ENCODE data around the gene NOS2. TPM values are rescaled to one million over a fixed set of nuclear protein-coding genes. Genes with fewer than 3 reads are reported as not detected.
A peak's percentile ranks its signal among the peaks of the same experiment; 100 is the strongest.

The NOS2 gene
- total RNA-seq, 2 donors from 2014 or later = 0.26 to 0.33 TPM

GRCh38 chr17:27818401-27819105, 18.2 kb upstream of the NOS2 start:
- no peak overlapping the region for H3K4me3 ChIP-seq
- DNase-seq (no peak), ATAC-seq (no peak)
- H3K27me3 ChIP-seq = no peaks in the 10 kb centered on the region
- intact Hi-C loops (cut with DNase I) = no loop called here
- TF ChIP-seq CTCF (IDR thresholded peaks at IDR 0.05) (no peak), POLR2A (IDR thresholded peaks at IDR 0.05) (no peak)
- H3K9me3 ChIP-seq = no peaks in the 10 kb centered on the region
- H3K27ac ChIP-seq = no peak overlapping the region
- H3K4me1 ChIP-seq = no peaks in the 10 kb centered on the region
- 70 to 71% methylated on average over 7 of the region's 7 CpGs for WGBS, 2 donors
- H3K36me3 ChIP-seq (replicated peaks in 1 of 2; ENCODE audit: insufficient read depth in 1 of 2, low read depth in 2 of 2) = no peaks in the 10 kb centered on the region

GRCh38 chr17:27817731-27818130, 17.4 kb upstream of the NOS2 start:
- ATAC-seq = no peak
- 60 to 67% methylated on average over 1 of the region's 1 CpG for WGBS, 2 donors
- intact Hi-C loops (cut with DNase I) = no loop called here
- Histone ChIP-seq H3K27ac (no peak overlapping the region), H3K4me3 (no peak overlapping the region), H3K4me1 (no peaks in the 10 kb centered on the region), H3K36me3 (replicated peaks in 1 of 2; ENCODE audit: insufficient read depth in 1 of 2, low read depth in 2 of 2) (no peaks in the 10 kb centered on the region), H3K9me3 (no peaks in the 10 kb centered on the region), H3K27me3 (no peaks in the 10 kb centered on the region)
- DNase-seq = no peak
- no peak for TF ChIP-seq CTCF (IDR thresholded peaks at IDR 0.05)
- no peak for TF ChIP-seq POLR2A (IDR thresholded peaks at IDR 0.05)

- WGBS, 2 donors = 83 to 90% methylated on average over 3 of the region's 3 CpGs
- Histone ChIP-seq H3K4me1 (peaks cover 2% of the 10 kb centered on the region), H3K4me3 (no peak overlapping the region), H3K9me3 (no peaks in the 10 kb centered on the region), H3K36me3 (replicated peaks in 1 of 2; ENCODE audit: insufficient read depth in 1 of 2, low read depth in 2 of 2) (no peaks in the 10 kb centered on the region), H3K27me3 (no peaks in the 10 kb centered on the region), H3K27ac (no peak overlapping the region)
- DNase-seq (no peak), ATAC-seq (no peak)
- intact Hi-C loops (cut with DNase I) = no loop called here
- TF ChIP-seq CTCF (IDR thresholded peaks at IDR 0.05) (no peak), POLR2A (IDR thresholded peaks at IDR 0.05) (no peak)
Observed at GRCh38 chr17:27816946-27817345, 16.6 kb upstream of the NOS2 start.

GRCh38 chr17:27811961-27812360, 11.6 kb upstream of the NOS2 start:
- peak; percentile 68 for ATAC-seq
- 67% methylated on average over 5 to 6 of the region's 6 CpGs for WGBS, 2 donors

More at GRCh38 chr17:27811961-27812360, 11.6 kb upstream of the NOS2 start:
- H3K4me3 ChIP-seq = no peak overlapping the region
- peak overlapping the region in 2 of 4 donors; percentile 39 to 50 for H3K27ac ChIP-seq
- intact Hi-C loops (cut with DNase I) = no loop called here
- H3K4me1 ChIP-seq = peaks cover 21% of the 10 kb centered on the region
- no peaks in the 10 kb centered on the region for H3K36me3 ChIP-seq (replicated peaks in 1 of 2; ENCODE audit: insufficient read depth in 1 of 2, low read depth in 2 of 2)
- no peaks in the 10 kb centered on the region for H3K9me3 ChIP-seq
- TF ChIP-seq POLR2A (IDR thresholded peaks at IDR 0.05) (no peak), CTCF (IDR thresholded peaks at IDR 0.05) (no peak)
- DNase-seq = peak in 2 of 4 donors; percentile 18 to 49
- H3K27me3 ChIP-seq = no peaks in the 10 kb centered on the region
